NCI-H2196 (cell line): ENCODE measurements around the gene PTPRB.

Experiments used
- DNase-seq: peaks from one replicate; lab custom pipeline; 2025; ENCODE audit not compliant: unreplicated experiment; lab: John Stamatoyannopoulos, UW

PTPRB gene

DNA sequence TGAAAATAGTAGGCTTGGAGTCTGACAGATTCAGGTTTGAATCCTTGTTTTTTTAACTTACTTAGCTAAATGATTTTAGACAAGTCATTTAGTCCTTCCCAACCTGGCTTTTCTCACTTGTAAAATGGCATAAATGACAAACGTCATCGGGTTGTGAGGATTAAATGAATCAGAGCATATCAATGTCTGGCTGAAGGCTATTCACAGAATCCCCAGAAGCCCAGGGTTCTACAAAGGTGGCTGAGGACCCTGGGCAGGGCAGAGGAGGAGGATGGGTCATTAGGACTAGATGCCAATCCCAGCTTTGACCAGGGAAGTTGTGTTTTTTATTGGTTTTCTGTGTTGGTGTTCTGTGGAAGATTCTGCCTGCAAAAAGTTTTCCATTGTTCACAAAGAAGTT lies 7.6 kb upstream of the PTPRB start:
- no peak for DNase-seq

DNA sequence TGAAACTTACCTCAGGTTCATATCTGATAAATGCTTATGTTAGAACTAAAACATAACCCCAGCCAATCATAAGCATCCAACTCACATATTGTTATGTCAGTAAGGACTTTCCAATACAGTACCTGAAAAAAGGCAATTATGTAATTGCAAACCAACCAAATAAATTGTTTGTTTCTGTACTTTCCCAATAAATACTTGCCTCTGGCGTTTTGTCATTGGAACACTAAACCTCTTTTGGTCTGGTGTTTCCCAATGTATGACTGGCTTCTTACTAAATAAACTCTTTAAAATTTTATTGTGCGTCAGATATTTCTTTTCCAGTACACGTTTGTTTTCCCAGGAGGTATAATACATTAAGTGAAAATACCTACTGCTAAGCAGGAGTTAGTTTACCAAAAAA lies 6.7 kb upstream of the PTPRB start:
- no peak for DNase-seq

DNA sequence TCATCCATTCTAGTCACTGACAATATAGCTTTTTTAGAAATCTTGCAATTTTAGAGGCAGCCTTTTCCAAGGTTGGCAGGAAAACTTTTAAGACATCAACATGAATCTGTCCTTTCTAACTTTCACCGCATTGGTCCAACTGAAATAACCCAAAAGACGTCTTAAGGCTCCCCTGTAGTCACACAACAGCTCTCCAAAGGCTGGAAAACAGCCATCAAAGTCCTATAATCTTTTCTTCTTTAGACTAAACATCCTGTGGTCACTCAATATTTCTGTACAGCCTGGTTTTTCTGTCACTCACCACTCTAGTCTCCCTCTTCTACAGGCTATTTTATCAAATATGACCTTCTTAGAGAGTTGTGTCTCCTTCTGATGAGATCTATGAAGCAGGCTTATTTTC lies 4.5 kb upstream of the PTPRB start:
- no peak for DNase-seq

DNA sequence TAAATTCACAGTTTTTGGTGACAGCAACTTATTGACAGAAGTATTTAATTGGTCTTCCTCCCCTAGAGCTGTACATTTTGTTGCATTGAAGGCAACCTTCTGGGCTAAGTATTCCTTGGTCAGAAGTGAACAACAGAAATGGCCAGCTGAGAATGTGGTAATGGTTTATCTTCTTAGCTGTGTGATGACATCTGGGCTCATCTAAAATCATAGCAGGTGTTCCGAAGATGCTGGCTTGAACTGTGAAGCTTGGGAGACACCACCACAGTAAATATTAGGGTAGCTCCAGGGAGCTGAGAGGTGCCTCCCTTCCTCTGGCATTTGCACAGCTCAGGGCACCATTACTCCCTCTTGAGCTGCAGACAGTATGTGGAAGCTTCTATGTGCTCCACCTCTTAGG lies 3.7 kb upstream of the PTPRB start:
- DNase-seq: no peak

DNA sequence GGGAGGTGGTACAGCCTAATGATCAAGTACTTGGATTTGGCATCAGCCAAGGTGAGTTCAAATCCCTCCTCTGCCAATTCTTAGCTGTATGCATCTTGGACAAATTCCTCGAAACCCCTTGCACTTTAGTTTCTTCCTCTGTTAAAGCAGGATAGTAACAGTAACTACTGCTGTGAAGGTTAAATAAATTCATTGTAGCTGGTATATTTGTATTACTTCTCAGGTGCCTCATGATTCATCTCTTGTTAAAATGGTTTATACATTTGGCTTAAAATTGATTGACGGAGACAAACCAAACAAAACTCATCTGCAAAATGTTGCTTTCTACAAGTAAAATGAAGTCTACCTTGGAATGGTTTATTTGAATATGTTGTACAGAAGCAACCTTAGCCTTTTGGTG lies 2.3 kb upstream of the PTPRB start:
- no peak for DNase-seq

DNA sequence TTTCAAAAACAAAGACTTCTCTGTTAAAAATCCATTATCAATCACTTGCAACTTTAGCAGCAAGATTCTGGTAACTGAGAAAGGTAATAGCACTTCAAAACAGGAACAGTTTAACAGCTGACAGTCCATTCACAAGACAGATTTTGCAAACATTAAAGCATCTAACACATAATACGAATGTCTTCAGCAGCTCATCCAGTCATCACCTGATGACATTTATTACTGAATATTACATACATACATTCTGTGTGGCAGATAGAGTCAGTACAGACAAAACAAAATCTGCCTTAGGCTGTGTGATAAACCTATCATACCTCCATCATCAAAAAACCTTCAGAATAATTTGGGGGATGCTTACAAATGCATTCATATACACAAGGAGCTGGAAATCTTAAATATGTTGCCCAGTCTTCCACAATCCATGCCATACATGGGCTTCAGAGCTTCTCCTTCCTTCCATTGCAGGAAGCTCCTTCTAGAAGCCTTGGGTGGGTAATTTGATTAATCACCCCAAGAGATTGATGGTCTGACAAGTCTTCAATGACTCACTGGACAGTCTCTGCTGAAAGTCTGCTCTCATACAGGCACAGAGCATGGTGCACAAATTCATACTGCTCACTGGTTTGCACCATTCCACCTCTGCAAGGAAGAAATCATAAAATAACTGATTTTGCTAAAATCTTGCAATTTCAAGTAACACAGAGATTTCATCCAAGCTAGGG lies 1.6 kb upstream of the PTPRB start:
- no peak for DNase-seq

DNA sequence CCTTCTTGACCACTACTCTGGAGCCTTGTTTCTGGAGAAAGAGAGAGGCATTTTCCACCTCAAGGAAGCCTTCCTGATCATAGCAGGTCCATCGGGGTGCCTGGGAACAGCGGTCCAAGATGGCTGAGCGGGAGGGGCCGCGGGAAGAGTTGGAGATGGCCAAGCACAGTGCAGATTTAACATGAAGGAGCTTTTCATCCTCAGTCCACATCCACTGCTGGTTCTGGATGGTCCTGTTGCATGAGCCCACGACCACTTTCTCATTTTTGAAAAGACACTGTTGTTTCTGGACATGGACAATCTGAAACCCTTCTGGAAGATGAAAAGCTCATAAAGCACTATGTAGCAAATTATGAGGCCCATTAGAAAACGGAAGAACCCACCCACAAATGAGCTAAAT lies 1.5 kb downstream of the PTPRB start:
- DNase-seq: no peak

DNA sequence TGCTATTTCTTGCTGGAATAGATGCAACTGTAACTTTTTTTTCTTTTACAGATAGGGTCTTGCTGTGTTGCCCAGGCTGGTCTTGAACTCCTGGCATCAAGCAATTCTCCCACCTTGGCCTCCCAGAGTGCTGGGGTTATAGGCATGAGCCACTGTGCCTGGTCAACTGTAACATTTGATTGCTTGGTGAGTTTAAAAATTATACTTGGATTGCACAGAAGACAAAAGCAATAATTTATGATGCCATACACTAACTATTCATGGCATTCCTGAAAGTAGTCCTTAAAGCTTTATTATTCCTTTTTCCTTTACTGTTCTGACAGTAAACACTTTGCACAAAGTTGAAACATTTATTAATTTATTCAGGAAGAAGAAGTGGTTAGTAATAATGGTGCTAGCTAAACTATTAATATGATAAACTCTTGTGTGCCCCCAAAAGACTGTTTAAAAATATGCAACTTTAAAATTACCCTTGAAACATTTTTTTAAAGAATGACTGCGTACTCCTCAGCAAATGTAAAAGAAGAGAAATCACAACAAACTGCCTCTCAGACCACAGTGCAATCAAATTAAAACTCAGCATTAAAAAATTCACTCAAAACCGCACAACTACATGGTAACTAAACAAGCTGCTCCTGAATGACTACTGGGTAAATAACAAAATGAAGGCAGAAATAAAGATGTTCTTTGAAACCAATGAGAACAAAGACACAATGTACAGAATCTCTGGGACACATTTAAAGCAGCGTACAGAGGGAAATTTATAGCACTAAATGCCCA lies 8.3 kb downstream of the PTPRB start:
- DNase-seq: no peak

DNA sequence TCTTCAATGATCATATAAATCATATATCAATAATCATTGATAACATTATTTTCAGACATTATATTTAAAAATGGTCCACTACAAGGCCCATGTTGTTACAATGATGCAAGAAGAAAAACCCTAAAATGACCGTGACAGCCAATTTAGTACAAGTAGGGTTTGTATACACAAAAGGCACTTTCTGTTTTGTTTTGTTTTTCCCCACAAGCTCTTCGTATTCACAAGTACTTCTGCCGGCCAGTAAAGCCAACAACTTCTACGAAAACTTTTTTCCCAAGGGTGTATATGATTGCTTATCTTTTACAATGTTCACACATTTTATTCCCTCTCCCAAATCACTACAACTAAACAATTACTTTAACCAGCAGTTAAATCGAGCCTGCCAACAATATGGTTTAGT lies 9.6 kb downstream of the PTPRB start:
- DNase-seq: no peak

DNA sequence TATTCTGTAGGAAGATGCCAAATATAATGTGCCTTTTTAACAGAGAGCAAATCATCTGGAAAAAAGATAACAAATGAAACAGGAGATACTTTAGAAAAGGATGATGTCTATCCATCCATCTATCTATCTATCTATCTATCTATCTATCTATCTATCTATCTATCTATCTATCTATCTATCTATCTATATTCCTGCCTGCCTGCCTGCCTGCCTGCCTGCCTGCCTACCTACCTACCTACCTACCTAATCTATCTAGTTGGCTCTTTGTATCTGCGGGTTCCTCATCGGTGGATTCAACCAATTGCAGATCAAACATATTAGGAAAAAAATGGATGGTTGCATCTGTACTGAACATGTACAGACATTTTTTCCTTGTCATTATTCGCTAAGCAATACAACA lies 11.0 kb downstream of the PTPRB start:
- DNase-seq: no peak

DNA sequence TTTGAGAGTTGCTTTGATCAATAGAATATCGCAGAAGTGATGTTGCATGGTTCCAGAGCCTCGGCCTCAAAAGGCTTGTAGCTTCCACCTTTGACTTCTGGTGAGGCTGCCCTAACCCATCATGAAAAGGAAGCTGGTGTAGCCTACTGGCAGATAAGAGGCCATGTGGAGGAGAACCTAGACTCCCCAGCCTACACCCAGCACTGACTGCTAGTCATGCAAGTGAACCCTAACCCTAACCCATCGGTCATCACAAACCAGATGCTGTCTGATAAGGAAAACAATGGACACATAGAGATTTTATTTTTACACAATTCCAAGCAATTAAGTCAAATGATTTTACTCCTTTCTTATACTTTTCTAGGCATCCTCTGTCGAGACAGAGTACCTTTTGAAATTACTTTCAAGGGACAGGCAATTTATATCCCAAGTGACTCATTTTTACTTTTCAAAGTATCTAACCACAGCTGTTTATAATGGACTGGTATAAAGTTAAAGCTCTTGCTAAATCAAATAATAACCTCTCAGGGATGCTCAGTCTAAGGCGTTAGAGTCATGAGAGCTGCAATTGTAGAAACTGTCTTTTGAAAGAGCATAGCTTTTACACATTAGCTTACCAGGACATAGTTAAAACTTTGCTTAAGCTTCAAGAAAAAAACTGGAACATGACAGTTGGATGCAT lies 17.6 kb downstream of the PTPRB start:
- no peak for DNase-seq

DNA sequence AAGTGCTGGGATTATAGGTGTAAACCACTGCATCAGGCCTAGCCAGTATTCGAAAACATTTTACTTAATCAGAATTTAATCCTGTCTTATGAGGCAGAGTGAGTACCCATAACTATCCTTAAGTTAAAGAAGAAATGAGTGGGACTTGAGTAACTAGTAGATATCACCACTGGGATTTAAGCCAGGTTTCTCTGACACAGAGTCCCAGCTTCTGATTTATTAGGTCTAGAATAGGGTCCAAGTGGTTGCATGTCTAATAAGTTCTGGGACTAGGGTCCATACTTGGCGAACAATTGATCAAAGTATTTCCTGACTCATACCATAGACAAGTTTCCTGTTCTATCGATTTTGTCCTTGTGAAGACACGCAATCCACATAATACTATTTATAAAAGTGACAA lies 18.9 kb downstream of the PTPRB start:
- DNase-seq: no peak

DNA sequence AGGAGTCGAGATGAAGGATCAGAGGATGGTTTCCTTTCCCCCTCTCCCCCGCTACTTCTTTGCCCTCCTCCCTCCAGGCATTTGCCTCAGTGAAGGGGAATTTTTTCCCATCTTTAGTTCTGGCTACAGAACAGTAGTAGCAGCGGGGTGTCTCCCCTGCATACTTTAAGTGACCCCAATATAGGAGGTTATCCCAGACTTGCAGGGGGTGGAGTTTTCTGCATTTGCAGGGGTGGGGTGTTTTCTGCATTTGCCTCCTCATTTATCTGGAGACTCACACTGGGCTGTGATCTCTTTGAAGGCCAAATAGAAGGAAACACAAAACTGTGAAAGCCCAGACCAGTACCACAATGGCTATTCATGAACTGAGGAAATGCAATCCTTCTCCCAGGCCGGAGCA lies 19.8 kb downstream of the PTPRB start:
- no peak for DNase-seq

DNA sequence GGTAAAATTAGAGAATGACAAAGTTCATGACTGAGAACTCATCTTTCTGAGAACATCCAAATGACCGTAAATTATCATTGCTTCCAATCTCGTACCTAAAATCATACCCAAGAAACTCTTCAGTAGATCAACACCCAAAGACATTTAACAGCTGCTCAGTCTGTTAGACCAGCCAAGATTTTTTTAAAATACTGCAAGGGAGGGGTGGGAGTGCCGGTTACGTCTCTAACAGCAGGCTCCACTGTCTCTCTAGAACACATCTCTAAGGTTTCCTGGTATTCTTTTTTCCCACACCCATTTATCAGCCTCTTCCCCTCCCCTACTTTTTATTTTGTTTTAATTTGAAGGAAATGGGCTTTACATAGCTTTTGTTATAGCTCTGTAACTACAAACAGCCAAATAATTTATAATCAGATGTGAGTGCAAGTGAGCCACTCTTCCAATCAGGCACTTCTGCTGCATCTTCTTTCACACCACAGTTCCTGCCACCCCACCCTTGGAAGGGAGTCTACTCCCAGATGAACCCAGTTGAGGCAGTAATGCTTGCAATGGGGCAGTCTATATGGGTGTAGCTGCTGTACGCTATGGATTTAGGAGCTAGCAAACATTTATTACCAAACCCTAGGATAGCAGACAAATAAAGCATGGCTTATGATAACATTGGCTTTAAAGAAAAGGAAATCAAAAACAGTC lies 21.9 kb downstream of the PTPRB start:
- DNase-seq: no peak

DNA sequence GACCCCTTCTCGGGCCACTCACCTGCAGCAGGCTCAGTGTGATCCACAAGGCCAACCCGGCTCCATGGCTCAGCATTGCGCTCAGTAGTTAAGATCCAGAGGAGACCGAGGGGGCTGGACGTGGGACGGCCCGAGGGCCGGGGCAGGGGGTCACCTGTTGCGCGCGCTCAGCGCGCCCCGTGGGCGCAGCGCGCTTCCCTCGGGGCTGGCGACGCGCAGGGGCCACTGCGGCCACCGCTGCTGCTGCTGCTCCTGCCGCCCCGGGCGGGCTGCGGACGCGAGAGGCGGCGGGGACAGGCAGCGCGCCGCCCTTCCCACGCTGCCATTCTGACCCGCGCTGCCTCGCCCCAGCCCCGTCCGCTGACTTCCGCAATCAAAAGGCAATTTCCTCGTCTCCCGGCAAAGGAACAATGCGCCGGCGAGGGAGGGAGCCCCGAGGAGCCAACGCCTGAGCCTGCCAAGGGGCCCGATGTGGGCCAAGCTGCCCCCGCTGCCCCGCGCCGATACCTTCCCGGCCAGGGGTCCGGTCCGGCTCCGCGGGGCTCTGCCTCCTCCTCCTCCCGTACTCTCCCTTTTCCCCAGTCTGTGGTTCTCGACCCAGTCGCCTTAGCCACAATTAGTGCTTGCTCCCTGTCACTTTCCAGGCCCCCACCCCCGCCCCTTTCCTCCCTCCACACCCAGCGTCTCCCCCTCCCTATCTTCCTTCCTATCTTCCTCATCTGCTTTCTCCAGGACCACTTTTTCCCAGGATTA lies 27.3 kb downstream of the PTPRB start:
- no peak for DNase-seq

DNA sequence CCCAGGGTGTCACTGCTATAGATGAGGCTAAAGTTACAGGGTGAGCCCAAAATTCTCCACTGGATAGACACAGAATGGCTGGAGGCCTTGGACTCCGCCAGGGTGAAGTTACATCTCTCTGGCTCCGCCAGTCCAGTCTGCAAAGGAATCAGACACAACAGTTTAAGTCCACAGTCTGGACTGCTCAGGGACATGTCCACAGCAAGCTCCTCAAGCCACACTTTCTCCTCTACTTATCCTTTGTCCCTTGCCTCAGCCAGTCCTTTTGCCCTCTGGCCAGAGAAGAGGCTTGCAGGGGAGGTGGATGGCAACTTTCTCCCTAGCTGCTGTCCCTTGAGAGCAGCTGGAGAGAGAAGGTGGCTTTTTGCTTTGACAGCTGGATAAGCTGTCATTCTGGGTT lies 28.0 kb downstream of the PTPRB start:
- DNase-seq: no peak

DNA sequence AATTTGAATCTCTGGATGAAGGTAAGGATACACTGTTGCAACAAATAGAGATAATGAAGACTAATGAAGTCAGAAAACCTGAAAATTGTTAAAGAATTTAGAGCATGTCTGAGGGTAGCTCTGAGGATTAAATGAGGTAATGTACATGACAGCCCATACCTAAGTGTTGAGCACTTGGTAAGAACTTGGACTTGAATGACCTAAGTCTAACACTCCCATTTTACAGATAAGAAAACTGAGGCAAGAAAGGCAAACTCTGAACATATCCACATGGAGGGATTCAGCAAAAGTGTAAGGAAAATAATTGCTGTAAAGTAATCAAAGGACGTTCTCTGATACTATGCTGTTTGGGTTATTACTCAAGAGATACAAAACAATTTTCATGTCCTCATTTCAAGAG lies 29.0 kb downstream of the PTPRB start:
- no peak for DNase-seq

DNA sequence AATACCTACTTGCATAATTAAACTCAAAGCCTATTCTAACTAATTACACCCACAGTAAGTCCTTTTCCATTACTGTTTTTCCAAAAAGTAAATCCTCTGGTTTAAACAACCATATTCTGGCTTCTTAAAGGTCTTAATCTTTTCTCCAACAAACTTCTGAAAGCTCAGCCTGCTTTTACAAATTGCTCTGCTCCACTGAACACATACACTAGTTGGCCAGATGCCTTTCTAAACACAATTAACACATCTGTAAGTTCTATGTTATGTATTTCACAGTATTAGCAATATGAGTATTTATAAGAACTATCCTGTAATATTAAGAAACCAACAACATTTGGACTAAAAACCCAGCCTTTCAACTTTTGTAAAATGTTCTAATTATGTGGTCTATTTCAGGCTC lies 30.1 kb downstream of the PTPRB start:
- DNase-seq: no peak

DNA sequence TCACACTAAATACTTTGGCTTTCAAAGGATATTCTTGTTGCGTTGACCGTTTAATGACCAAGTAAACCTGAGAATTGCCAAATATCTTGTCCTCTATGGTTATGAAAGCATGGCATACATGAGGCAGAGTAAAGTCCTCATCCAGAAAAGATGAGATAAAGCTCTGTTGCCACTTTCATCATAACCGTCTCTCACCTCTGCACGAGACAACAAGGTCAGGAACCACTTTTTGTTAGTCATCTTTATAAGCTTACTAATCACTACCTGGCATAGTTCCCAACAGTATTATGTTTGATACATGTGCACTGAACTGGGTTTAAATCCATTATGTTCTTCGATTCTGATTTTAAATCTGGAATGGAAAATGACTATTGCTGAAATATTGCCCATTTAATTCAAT lies 31.3 kb downstream of the PTPRB start:
- DNase-seq: no peak

DNA sequence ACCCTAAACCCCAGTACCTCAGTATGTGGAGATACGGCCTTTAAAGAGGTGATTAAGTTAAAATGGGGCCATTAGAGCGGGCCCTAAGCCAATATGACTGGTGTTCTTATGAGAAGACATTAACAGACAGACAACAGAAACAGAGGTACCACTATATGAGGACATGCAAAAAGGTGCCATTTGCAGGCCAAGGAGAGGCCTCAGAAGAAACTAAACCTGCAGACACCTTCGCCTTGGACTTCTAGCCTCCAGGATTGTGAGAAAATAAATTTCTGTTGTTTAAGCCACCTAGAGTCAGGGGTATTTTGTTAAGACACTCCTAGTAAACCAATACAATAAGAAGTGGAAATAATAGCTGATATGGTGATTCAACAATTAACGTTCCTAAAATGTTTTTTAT lies 32.6 kb downstream of the PTPRB start:
- no peak for DNase-seq

DNA sequence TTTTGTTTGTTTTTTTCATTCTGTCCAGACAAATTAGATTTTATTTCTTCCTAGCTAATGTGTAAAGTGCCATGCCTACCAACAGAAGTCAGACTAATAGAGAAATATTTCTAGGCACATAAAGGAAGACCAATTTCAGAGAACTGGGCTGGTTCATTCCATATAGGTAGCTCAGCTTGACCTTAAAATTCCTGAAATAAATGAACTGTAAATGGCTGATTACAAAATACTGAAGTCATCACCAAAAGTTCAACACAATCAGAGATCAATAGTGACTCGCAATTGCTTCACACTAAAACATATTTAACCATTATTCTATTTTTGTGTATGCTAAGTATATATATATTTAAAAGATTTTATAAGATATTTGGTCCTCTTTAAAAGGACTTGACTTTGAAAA lies 34.2 kb downstream of the PTPRB start:
- no peak for DNase-seq
